CD4-positive, alpha-beta T cell treated with Interleukin-10 for 1 hour (primary cell): ENCODE results near the gene ROR2.

Experiments
- DNase-seq: peaks from one replicate; pipeline ENCODE4 v3.0.0-alpha.2; 2020

The ROR2 gene

GRCh38 chr9:91766315-91767069 lies 183.5 kb downstream of the ROR2 start:
- DNase-seq = no peak

- no peak for DNase-seq
Measured at GRCh38 chr9:91765296-91765695, 184.7 kb downstream of the ROR2 start.

- no peak for DNase-seq
Measured at GRCh38 chr9:91764661-91765060, 185.4 kb downstream of the ROR2 start.

GRCh38 chr9:91761362-91761761 lies 188.7 kb downstream of the ROR2 start:
- no peak for DNase-seq

GRCh38 chr9:91760906-91761305 lies 189.1 kb downstream of the ROR2 start:
- DNase-seq = no peak

GRCh38 chr9:91758491-91758981 lies 191.5 kb downstream of the ROR2 start:
- DNase-seq = peak; percentile 6

- no peak for DNase-seq
Measured at GRCh38 chr9:91757782-91758181, 192.2 kb downstream of the ROR2 start.

GRCh38 chr9:91756510-91756780 lies 193.6 kb downstream of the ROR2 start:
- no peak for DNase-seq

- no peak for DNase-seq
Measured at GRCh38 chr9:91755761-91756509, 194.1 kb downstream of the ROR2 start.

GRCh38 chr9:91753711-91754110 lies 196.3 kb downstream of the ROR2 start:
- no peak for DNase-seq

GRCh38 chr9:91751922-91752321 lies 198.1 kb downstream of the ROR2 start:
- DNase-seq = no peak

GRCh38 chr9:91750343-91750742 lies 199.7 kb downstream of the ROR2 start:
- DNase-seq = no peak

GRCh38 chr9:91746904-91747303 lies 203.1 kb downstream of the ROR2 start:
- DNase-seq = no peak

GRCh38 chr9:91746357-91746756 lies 203.7 kb downstream of the ROR2 start:
- DNase-seq = no peak

GRCh38 chr9:91744114-91744513 lies 205.9 kb downstream of the ROR2 start:
- no peak for DNase-seq

- DNase-seq = no peak
Measured at GRCh38 chr9:91741522-91741921, 208.5 kb downstream of the ROR2 start.

GRCh38 chr9:91740701-91741100 lies 209.3 kb downstream of the ROR2 start:
- no peak for DNase-seq

- DNase-seq = no peak
Measured at GRCh38 chr9:91736898-91737601, 213.0 kb downstream of the ROR2 start.

- DNase-seq = no peak
Measured at GRCh38 chr9:91736311-91736710, 213.7 kb downstream of the ROR2 start.

GRCh38 chr9:91735049-91735448 lies 215.0 kb downstream of the ROR2 start:
- DNase-seq = no peak

GRCh38 chr9:91734371-91734981 lies 215.6 kb downstream of the ROR2 start:
- DNase-seq = peak; percentile 42

GRCh38 chr9:91733006-91733624 lies 216.9 kb downstream of the ROR2 start:
- no peak for DNase-seq
